ENCODE results near the gene AK9.
A peak's percentile ranks its signal among the peaks of the same experiment; 100 is the strongest.

The AK9 gene

DNA sequence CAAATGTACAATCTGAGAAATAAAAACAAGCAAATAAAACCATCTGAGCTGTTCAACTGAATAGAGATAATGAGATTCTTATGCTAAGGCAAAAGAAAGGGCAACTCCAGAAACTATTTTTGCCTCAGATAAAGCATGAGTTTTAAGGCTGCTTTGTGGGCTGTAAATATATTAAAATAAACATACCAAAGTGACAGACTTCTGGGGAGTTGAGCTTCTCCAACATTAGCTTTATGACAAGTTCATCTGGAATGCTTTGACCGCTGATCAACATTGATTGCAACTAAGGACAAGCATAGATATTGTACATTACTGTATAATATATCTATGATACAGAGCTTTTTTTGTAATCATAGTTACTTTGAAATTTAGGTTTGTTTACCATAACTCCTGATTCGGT lies 19.3 kb downstream of the AK9 start:
- peak; percentile 70 for ATAC-seq
- TF ChIP-seq ZNF565 (CRISPR knock-in tag; conservative IDR thresholded peaks at IDR 0.05; ENCODE audit: low read depth), result no peak
- TF ChIP-seq PPARA (CRISPR knock-in tag; IDR thresholded peaks at IDR 0.05; ENCODE audit: borderline replicate concordance), result no peak
- TF ChIP-seq GLIS3 (CRISPR knock-in tag; IDR thresholded peaks at IDR 0.05), result no peak
- TF ChIP-seq TOX (CRISPR knock-in tag; IDR thresholded peaks at IDR 0.05; ENCODE audit: borderline replicate concordance), result no peak

DNA sequence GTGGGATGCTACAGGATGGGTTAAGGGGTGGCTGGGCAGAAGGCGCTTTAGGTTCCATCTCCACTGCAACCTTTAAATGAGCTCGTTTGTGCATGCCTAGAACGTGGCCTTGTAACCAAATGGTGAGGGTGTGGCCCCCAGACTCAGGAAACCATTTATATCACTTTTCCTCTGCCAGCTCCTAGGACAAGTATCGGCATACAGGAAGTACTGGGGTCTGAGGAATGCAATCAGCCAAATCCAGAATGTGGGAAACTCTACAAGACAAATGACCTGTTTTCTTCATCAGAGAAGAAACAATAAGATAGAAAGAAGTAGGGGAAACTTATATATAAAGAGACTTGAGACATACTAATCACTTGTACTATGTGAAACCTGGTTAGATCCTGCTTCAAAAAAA lies 21.2 kb downstream of the AK9 start:
- TF ChIP-seq ZFP30 (CRISPR knock-in tag; IDR thresholded peaks at IDR 0.05) (no peak), ZNF565 (CRISPR knock-in tag; conservative IDR thresholded peaks at IDR 0.05; ENCODE audit: low read depth) (no peak), TOX (CRISPR knock-in tag; IDR thresholded peaks at IDR 0.05; ENCODE audit: borderline replicate concordance) (no peak), ZFP3 (CRISPR knock-in tag; IDR thresholded peaks at IDR 0.05) (no peak), TCF4 (CRISPR knock-in tag; IDR thresholded peaks at IDR 0.05; ENCODE audit: borderline replicate concordance) (no peak), GLIS3 (CRISPR knock-in tag; IDR thresholded peaks at IDR 0.05) (no peak), ZNF8 (CRISPR knock-in tag; IDR thresholded peaks at IDR 0.05) (no peak), BACH2 (CRISPR knock-in tag; IDR thresholded peaks at IDR 0.05; ENCODE audit: borderline replicate concordance) (no peak), ZC3H10 (CRISPR knock-in tag; IDR thresholded peaks at IDR 0.05) (no peak), ISL1 (CRISPR knock-in tag; IDR thresholded peaks at IDR 0.05) (no peak), SNAI2 (CRISPR knock-in tag; IDR thresholded peaks at IDR 0.05) (no peak), RARB (CRISPR knock-in tag; IDR thresholded peaks at IDR 0.05) (no peak), PPARA (CRISPR knock-in tag; IDR thresholded peaks at IDR 0.05; ENCODE audit: borderline replicate concordance) (no peak), CSDC2 (CRISPR knock-in tag; IDR thresholded peaks at IDR 0.05) (no peak), OSR1 (CRISPR knock-in tag; IDR thresholded peaks at IDR 0.05) (no peak)
- TF ChIP-seq, protein P1, sequence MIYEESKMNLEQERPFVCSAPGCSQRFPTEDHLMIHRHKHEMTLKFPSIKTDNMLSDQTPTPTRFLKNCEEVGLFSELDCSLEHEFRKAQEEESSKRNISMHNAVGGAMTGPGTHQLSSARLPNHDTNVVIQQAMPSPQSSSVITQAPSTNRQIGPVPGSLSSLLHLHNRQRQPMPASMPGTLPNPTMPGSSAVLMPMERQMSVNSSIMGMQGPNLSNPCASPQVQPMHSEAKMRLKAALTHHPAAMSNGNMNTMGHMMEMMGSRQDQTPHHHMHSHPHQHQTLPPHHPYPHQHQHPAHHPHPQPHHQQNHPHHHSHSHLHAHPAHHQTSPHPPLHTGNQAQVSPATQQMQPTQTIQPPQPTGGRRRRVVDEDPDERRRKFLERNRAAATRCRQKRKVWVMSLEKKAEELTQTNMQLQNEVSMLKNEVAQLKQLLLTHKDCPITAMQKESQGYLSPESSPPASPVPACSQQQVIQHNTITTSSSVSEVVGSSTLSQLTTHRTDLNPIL (CRISPR knock-in tag; IDR thresholded peaks at IDR 0.05; ENCODE audit: low read depth), result no peak
- TF ChIP-seq, protein P2, sequence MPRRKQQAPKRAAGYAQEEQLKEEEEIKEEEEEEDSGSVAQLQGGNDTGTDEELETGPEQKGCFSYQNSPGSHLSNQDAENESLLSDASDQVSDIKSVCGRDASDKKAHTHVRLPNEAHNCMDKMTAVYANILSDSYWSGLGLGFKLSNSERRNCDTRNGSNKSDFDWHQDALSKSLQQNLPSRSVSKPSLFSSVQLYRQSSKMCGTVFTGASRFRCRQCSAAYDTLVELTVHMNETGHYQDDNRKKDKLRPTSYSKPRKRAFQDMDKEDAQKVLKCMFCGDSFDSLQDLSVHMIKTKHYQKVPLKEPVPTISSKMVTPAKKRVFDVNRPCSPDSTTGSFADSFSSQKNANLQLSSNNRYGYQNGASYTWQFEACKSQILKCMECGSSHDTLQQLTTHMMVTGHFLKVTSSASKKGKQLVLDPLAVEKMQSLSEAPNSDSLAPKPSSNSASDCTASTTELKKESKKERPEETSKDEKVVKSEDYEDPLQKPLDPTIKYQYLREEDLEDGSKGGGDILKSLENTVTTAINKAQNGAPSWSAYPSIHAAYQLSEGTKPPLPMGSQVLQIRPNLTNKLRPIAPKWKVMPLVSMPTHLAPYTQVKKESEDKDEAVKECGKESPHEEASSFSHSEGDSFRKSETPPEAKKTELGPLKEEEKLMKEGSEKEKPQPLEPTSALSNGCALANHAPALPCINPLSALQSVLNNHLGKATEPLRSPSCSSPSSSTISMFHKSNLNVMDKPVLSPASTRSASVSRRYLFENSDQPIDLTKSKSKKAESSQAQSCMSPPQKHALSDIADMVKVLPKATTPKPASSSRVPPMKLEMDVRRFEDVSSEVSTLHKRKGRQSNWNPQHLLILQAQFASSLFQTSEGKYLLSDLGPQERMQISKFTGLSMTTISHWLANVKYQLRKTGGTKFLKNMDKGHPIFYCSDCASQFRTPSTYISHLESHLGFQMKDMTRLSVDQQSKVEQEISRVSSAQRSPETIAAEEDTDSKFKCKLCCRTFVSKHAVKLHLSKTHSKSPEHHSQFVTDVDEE (CRISPR knock-in tag; IDR thresholded peaks at IDR 0.05), result no peak
- TF ChIP-seq, protein P3, sequence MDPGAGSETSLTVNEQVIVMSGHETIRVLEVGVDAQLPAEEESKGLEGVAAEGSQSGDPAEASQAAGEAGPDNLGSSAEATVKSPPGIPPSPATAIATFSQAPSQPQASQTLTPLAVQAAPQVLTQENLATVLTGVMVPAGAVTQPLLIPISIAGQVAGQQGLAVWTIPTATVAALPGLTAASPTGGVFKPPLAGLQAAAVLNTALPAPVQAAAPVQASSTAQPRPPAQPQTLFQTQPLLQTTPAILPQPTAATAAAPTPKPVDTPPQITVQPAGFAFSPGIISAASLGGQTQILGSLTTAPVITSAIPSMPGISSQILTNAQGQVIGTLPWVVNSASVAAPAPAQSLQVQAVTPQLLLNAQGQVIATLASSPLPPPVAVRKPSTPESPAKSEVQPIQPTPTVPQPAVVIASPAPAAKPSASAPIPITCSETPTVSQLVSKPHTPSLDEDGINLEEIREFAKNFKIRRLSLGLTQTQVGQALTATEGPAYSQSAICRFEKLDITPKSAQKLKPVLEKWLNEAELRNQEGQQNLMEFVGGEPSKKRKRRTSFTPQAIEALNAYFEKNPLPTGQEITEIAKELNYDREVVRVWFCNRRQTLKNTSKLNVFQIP (CRISPR knock-in tag; IDR thresholded peaks at IDR 0.05; ENCODE audit: borderline replicate concordance, low read depth), result no peak
- TF ChIP-seq, protein P4, sequence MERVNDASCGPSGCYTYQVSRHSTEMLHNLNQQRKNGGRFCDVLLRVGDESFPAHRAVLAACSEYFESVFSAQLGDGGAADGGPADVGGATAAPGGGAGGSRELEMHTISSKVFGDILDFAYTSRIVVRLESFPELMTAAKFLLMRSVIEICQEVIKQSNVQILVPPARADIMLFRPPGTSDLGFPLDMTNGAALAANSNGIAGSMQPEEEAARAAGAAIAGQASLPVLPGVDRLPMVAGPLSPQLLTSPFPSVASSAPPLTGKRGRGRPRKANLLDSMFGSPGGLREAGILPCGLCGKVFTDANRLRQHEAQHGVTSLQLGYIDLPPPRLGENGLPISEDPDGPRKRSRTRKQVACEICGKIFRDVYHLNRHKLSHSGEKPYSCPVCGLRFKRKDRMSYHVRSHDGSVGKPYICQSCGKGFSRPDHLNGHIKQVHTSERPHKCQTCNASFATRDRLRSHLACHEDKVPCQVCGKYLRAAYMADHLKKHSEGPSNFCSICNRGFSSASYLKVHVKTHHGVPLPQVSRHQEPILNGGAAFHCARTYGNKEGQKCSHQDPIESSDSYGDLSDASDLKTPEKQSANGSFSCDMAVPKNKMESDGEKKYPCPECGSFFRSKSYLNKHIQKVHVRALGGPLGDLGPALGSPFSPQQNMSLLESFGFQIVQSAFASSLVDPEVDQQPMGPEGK (CRISPR knock-in tag; IDR thresholded peaks at IDR 0.05; ENCODE audit: borderline replicate concordance), result no peak
- TF ChIP-seq, protein P5, sequence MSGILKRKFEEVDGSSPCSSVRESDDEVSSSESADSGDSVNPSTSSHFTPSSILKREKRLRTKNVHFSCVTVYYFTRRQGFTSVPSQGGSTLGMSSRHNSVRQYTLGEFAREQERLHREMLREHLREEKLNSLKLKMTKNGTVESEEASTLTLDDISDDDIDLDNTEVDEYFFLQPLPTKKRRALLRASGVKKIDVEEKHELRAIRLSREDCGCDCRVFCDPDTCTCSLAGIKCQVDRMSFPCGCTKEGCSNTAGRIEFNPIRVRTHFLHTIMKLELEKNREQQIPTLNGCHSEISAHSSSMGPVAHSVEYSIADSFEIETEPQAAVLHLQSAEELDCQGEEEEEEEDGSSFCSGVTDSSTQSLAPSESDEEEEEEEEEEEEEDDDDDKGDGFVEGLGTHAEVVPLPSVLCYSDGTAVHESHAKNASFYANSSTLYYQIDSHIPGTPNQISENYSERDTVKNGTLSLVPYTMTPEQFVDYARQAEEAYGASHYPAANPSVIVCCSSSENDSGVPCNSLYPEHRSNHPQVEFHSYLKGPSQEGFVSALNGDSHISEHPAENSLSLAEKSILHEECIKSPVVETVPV (CRISPR knock-in tag; IDR thresholded peaks at IDR 0.05), result no peak
- no peak for ATAC-seq

DNA sequence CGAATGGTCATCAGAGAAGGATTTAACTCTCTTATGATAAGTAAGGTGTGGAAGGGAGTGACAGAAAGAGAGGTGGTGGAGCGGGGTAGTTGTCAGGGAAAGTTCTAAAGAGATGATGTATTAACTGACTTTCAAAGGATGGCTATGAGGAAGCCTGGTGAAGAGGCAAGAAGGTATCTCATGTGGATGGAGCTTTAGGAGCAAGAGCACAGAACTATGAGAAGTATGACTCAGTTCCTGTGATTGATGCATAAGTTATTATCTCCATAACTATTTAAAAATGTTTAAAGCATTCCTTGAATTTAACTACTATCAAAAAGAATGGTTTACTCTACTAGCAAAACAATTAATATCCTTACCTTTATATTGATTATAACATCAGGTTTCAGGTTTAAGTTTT lies 28.8 kb downstream of the AK9 start:
- no peak for TF ChIP-seq ZFP30 (CRISPR knock-in tag; IDR thresholded peaks at IDR 0.05)
- TF ChIP-seq BACH2 (CRISPR knock-in tag; IDR thresholded peaks at IDR 0.05; ENCODE audit: borderline replicate concordance), result no peak
- no peak for TF ChIP-seq TCF4 (CRISPR knock-in tag; IDR thresholded peaks at IDR 0.05; ENCODE audit: borderline replicate concordance)
- no peak for TF ChIP-seq PPARA (CRISPR knock-in tag; IDR thresholded peaks at IDR 0.05; ENCODE audit: borderline replicate concordance)
- TF ChIP-seq TOX (CRISPR knock-in tag; IDR thresholded peaks at IDR 0.05; ENCODE audit: borderline replicate concordance), result no peak
- no peak for TF ChIP-seq ZNF70 (CRISPR knock-in tag; IDR thresholded peaks at IDR 0.05)
- TF ChIP-seq ZFP3 (CRISPR knock-in tag; IDR thresholded peaks at IDR 0.05), result no peak
- TF ChIP-seq, protein P4 (CRISPR knock-in tag; IDR thresholded peaks at IDR 0.05; ENCODE audit: borderline replicate concordance), result no peak
- no peak for TF ChIP-seq ESRRG (CRISPR knock-in tag; IDR thresholded peaks at IDR 0.05)
- no peak for TF ChIP-seq CSDC2 (CRISPR knock-in tag; IDR thresholded peaks at IDR 0.05)
- no peak for TF ChIP-seq GLIS3 (CRISPR knock-in tag; IDR thresholded peaks at IDR 0.05)
- no peak for ATAC-seq

Measured in SK-N-SH treated with all-trans-retinoic acid at 6 μM for 48 hours (cell line).